Subcutaneous abdominal adipose tissue (tissue), 5 donors: ENCODE measurements around the gene RRP7A.
"Not testable (repeated sequence)": the region's sequence is repeated elsewhere in the genome, so short reads cannot be mapped to it uniquely, and the experiment has no call there.

ENCODE experiments used
- H3K27ac ChIP-seq: one replicate; pipeline ENCODE4 v1.7.0; 2013; ENCODE audit warnings: low read depth, mild to moderate bottlenecking, inconsistent platforms, low read length, moderate library complexity
- H3K27me3 ChIP-seq, 5 donors: one replicate each; pipeline ENCODE4 v1.7.0; 2013; ENCODE audit warnings: low read length in 5 of 5, inconsistent platforms in 1 of 5; ENCODE audit not compliant: control insufficient read depth in 5 of 5, insufficient read depth in 4 of 5
- H3K36me3 ChIP-seq, 5 donors: one replicate each; pipeline ENCODE4 v1.7.0; 2013; ENCODE audit warnings: low read length in 5 of 5; ENCODE audit not compliant: control insufficient read depth in 5 of 5, insufficient read depth in 5 of 5
- H3K4me1 ChIP-seq, 5 donors: one replicate each; pipeline ENCODE4 v1.7.0; 2013; ENCODE audit warnings: low read length in 5 of 5, mild to moderate bottlenecking in 3 of 5, moderate library complexity in 1 of 5; ENCODE audit not compliant: control insufficient read depth in 5 of 5, insufficient read depth in 5 of 5
- H3K4me3 ChIP-seq, 5 donors: one replicate each; pipeline ENCODE4 v1.7.0; 2013; ENCODE audit warnings: low read length in 5 of 5, low read depth in 1 of 5
- H3K9ac ChIP-seq, 5 donors: one replicate each; pipeline ENCODE4 v1.7.0; 2013; ENCODE audit warnings: low read length in 5 of 5, mild to moderate bottlenecking in 4 of 5, moderate library complexity in 3 of 5
- H3K9me3 ChIP-seq, 5 donors: one replicate each; pipeline ENCODE4 v1.7.0; 2013; ENCODE audit warnings: low read length in 5 of 5; ENCODE audit not compliant: control insufficient read depth in 5 of 5
- donor health status: healthy.
- donor health status: healthy.
- donor health status: healthy.
- donor health status: healthy.
- donor health status: healthy.

RRP7A gene

GRCh38 chr22:42519525-42520401, at the start of gene RRP7A:
RRP7A (minus strand) TSS chr22:42519796; CDS start chr22:42519786, 10 bp downstream.
- Histone ChIP-seq H3K9me3 (no peaks in the 10 kb centered on the region), H3K4me3 (peak within 1 kb of the TSS; percentile 76 to 82 (median 80)), H3K27ac (no peak within 1 kb of the TSS), H3K9ac (peak within 1 kb of the TSS in 4 of 5 donors; percentile 73 to 89 (median 80)), H3K4me1 (peaks cover 2 to 15% (median 10%) of the 10 kb centered on the region in 5 donors), H3K36me3 (peaks cover 0 to 21% (median 17%) of the 10 kb centered on the region in 5 donors), H3K27me3 (no peaks in the 10 kb centered on the region)

GRCh38 chr22:42567950-42568349, 48.4 kb upstream of the RRP7A start:
- not testable (repeated sequence) for H3K4me1 ChIP-seq, H3K27ac ChIP-seq, H3K4me3 ChIP-seq, H3K9me3 ChIP-seq, H3K27me3 ChIP-seq, H3K9ac ChIP-seq
- H3K36me3 ChIP-seq = peaks cover 0 to 35% (median 10%) of the 10 kb centered on the region in 5 donors

GRCh38 chr22:42565956-42566355, 46.4 kb upstream of the RRP7A start:
- Histone ChIP-seq H3K36me3 (peaks cover 0 to 22% (median 3%) of the 10 kb centered on the region in 5 donors), H3K9ac (no peak overlapping the region), H3K4me3 (no peak overlapping the region), H3K27ac (no peak overlapping the region), H3K27me3 (no peaks in the 10 kb centered on the region), H3K4me1 (peaks cover 0 to 10% (median 0%) of the 10 kb centered on the region in 5 donors), H3K9me3 (no peaks in the 10 kb centered on the region)

- Histone ChIP-seq H3K4me1 (peaks cover 0 to 10% (median 0%) of the 10 kb centered on the region in 5 donors), H3K9me3 (no peaks in the 10 kb centered on the region), H3K27me3 (no peaks in the 10 kb centered on the region), H3K36me3 (peaks cover 0 to 11% (median 2%) of the 10 kb centered on the region in 5 donors), H3K9ac (no peak overlapping the region), H3K27ac (no peak overlapping the region), H3K4me3 (no peak overlapping the region)
Measured at GRCh38 chr22:42564699-42565098, 45.1 kb upstream of the RRP7A start.

GRCh38 chr22:42563943-42564342, 44.3 kb upstream of the RRP7A start:
- H3K27ac ChIP-seq, H3K9me3 ChIP-seq, H3K4me1 ChIP-seq, H3K36me3 ChIP-seq, H3K27me3 ChIP-seq, H3K4me3 ChIP-seq, H3K9ac ChIP-seq: not testable (repeated sequence)

GRCh38 chr22:42562684-42563083, 43.1 kb upstream of the RRP7A start:
- no peaks in the 10 kb centered on the region for H3K27me3 ChIP-seq
- H3K36me3 ChIP-seq = peaks cover 0 to 8% (median 0%) of the 10 kb centered on the region in 5 donors
- H3K9me3 ChIP-seq = no peaks in the 10 kb centered on the region
- no peak overlapping the region for H3K9ac ChIP-seq
- peaks cover 0 to 10% (median 0%) of the 10 kb centered on the region in 5 donors for H3K4me1 ChIP-seq
- H3K4me3 ChIP-seq = no peak overlapping the region
- no peak overlapping the region for H3K27ac ChIP-seq

GRCh38 chr22:42562279-42562678, 42.7 kb upstream of the RRP7A start:
- Histone ChIP-seq H3K9ac (no peak overlapping the region), H3K36me3 (peaks cover 0 to 8% (median 0%) of the 10 kb centered on the region in 5 donors), H3K4me3 (no peak overlapping the region), H3K9me3 (no peaks in the 10 kb centered on the region), H3K27ac (no peak overlapping the region), H3K4me1 (peaks cover 0 to 10% (median 0%) of the 10 kb centered on the region in 5 donors), H3K27me3 (no peaks in the 10 kb centered on the region)

- Histone ChIP-seq H3K4me1 (peaks cover 0 to 10% (median 0%) of the 10 kb centered on the region in 5 donors), H3K27me3 (no peaks in the 10 kb centered on the region), H3K27ac (no peak overlapping the region), H3K36me3 (peaks cover 0 to 8% (median 0%) of the 10 kb centered on the region in 5 donors), H3K9ac (no peak overlapping the region), H3K9me3 (no peaks in the 10 kb centered on the region), H3K4me3 (no peak overlapping the region)
Measured at GRCh38 chr22:42561856-42562255, 42.3 kb upstream of the RRP7A start.

GRCh38 chr22:42560781-42561180, 41.2 kb upstream of the RRP7A start:
- no peak overlapping the region for H3K9ac ChIP-seq
- H3K9me3 ChIP-seq = no peaks in the 10 kb centered on the region
- H3K4me3 ChIP-seq = no peak overlapping the region
- peaks cover 0 to 3% (median 0%) of the 10 kb centered on the region in 5 donors for H3K36me3 ChIP-seq
- no peak overlapping the region for H3K27ac ChIP-seq
- H3K4me1 ChIP-seq = peaks cover 0 to 10% (median 0%) of the 10 kb centered on the region in 5 donors
- H3K27me3 ChIP-seq = no peaks in the 10 kb centered on the region

- Histone ChIP-seq H3K9ac (no peak overlapping the region), H3K27me3 (no peaks in the 10 kb centered on the region), H3K36me3 (no peaks in the 10 kb centered on the region), H3K4me1 (peaks cover 0 to 10% (median 0%) of the 10 kb centered on the region in 5 donors), H3K4me3 (no peak overlapping the region), H3K27ac (no peak overlapping the region), H3K9me3 (no peaks in the 10 kb centered on the region)
Measured at GRCh38 chr22:42560381-42560780, 40.8 kb upstream of the RRP7A start.
